ENCODE results near the gene CCDC83.

- TF ChIP-seq CTCF (IDR thresholded peaks at IDR 0.05), result peak; percentile 20
- TF ChIP-seq EZH2 (IDR thresholded peaks at IDR 0.05), result peak; percentile 40
- TF ChIP-seq EZH2phosphoT487 (IDR thresholded peaks at IDR 0.05), result peak; percentile 50
Measured at GRCh38 chr11:85810871-85811611, 44.1 kb upstream of the CCDC83 start, which contains the start of gene SYTL2.

Measured in neural progenitor cell (in vitro differentiated cells).